ENCODE data around the gene COPS9.

DNA sequence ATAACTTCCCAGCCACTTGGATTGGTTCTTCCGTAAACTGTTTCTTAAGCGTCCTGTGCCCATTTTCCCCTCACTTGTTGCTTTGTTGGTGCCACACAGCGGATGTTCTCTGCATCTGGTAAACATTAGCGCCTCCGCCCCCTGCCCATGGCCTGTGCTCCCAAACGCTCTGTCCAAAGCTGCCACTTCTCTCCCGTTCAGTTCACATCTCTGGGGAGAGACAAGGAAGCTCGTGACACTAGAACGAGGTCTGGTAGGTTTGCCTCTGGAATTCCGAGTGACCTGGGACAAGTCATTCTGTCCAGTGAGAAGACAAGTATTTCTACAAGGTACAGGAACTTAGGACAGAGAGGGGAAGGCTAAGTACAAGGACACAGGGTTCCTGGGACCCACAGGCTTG, 9.4 kb downstream of the COPS9 start:
- TF ChIP-seq ARNT (IDR thresholded peaks at IDR 0.05) (no peak), NFRKB (IDR thresholded peaks at IDR 0.05) (no peak), HDGF (IDR thresholded peaks at IDR 0.05; ENCODE audit: borderline replicate concordance) (no peak), TARDBP (IDR thresholded peaks at IDR 0.05) (no peak), FOXM1 (IDR thresholded peaks at IDR 0.05; ENCODE audit: borderline replicate concordance) (no peak), SUZ12 (IDR thresholded peaks at IDR 0.05) (no peak), FOXA1 (IDR thresholded peaks at IDR 0.05) (no peak), FOXK2 (IDR thresholded peaks at IDR 0.05) (no peak), LEF1 (IDR thresholded peaks at IDR 0.05; ENCODE audit: borderline replicate concordance) (no peak), CTBP1 (IDR thresholded peaks at IDR 0.05; ENCODE audit: borderline replicate concordance) (no peak)
- TF ChIP-seq, protein P1, sequence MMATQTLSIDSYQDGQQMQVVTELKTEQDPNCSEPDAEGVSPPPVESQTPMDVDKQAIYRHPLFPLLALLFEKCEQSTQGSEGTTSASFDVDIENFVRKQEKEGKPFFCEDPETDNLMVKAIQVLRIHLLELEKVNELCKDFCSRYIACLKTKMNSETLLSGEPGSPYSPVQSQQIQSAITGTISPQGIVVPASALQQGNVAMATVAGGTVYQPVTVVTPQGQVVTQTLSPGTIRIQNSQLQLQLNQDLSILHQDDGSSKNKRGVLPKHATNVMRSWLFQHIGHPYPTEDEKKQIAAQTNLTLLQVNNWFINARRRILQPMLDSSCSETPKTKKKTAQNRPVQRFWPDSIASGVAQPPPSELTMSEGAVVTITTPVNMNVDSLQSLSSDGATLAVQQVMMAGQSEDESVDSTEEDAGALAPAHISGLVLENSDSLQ (IDR thresholded peaks at IDR 0.05) = no peak
